Right forelimb (tissue), 1 donor: Measurements from ENCODE around the gene MTRFR.

Experiments
- DNase-seq: peaks from one replicate; pipeline ENCODE4 v3.0.0-alpha.2; 2018

Gene MTRFR

DNA sequence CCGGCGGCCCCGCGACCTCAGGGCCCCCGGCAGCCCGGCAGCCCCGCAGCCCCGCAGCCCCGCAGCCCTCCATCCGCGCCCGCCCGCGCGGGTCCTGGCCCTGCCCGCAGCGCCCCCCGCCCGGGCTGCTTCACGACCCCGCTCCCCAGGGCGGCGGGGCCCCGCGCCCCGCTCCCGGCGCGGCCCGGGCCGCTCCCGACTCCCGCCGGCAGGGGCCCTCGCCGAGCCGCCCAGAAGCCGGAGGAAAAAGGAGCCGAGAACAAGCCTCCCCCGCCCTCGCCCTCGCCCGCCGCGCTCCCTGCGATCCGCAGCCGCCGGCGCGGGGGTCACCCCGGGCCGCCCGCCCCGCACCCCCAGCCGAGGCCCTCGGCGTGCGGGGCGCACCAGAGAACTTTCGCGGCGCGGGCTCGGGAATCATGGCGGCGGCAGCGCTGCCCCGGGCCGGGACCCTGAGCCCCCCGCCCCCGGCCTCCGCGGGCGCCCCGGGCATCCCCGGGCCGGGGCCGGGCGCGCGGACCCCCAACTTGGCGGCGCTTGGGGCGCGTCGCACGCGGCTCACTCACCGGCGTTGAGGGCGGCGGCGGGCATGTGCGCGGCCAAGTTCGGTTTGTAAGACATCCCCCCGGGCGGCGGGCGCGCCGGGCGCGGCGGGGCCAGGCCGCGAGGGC is 37.9 kb downstream of the MTRFR start:
- DNase-seq, result peak; percentile 81

DNA sequence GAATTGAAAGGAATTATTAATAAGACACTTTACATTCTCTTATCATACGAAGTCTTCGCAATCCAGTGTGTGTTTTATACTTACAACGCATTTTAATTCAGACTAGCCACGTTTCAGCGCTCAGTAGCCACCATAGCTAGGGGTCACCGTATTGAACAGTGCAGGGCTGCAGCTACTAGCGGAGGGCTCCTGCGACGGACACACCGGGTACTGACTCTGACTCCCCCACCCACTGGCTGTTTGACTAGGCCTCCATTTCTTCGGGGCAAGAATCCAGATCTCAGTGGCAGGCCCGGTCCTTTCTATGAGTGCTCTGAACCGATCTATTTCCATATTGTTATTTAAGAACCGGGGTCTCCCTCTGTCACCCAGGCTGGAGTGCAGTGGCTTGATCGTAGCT is 39.9 kb downstream of the MTRFR start:
- DNase-seq, result no peak

DNA sequence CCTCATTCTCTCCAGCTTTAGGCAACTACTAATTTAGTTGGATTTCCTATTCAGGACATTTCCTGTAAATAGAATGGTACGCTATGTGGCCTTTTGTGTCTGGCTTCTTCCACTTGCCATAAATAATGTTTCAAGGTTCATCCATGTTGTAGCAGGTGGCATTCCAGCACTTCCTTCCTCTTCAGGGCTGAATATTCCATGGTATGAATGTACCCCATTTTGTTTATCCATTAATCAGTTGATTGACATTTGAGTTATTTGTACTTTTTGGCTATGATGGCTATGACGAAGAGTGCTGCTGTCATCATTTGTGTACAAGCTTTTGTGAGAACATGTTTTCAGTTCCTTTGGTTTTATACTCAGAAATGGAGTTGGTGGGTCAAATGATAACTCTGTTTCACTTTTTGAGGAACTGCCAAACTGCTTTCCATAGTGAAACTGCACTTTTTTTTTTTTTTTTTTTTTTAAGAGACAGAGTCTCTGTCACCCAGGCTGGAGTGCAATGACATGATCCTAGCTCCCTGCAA is 44.9 kb downstream of the MTRFR start:
- no peak for DNase-seq

DNA sequence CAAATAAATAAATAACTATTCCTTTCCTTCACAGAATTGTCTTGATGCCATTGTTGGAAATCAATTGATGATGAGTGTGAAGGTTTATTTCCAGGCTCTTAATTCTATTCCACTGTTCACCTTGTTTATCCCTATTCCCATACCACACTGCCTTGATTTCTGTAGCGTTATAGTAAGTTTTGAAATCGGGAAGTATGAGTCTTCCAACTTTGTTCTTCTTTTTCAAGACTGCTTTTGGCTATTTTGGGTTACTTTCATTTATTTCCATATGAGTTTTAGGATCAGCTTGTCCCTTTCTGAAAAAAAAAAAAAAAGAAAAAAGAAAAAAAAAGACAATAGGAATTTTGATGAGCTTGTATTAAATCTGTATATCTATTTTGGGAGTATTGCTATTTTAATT is 47.7 kb downstream of the MTRFR start:
- DNase-seq, result no peak

DNA sequence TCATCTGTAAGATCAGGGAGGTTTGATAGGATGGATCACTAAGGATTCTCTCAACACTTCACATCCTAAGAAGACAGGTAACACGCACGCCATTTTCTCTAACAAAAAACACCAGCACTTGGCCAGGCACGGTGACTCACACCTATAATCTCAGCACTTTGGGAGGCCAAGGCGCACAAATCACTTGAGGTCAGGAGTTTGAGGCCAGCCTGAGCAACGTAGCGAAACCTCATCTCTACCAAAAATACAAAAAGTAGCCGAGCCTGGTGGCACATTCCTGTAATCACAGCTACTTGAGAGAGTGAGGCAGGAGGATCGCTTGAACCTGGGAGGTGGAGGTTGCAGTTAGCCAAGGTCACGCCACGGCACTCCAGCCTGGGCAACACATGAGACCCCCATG is 48.9 kb downstream of the MTRFR start:
- no peak for DNase-seq

DNA sequence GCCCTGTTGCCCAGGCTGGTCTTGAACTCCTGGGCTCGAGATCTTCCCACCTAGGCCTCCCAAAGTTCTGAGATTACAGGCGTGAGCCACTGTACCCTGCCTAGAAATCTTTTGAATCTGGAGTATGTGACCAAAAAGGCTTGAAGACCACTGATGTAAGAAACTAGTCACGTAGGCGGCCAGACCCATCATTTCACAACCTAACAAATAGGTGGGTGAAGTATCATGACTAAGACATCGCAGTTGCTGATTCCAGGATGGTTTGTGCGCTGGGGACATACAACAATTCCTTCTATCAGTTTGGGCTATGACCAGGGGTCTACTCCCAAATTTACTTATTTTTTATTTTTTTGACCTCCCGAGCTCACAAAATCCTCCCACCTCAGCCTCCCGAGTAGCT is 50.2 kb downstream of the MTRFR start:
- no peak for DNase-seq

DNA sequence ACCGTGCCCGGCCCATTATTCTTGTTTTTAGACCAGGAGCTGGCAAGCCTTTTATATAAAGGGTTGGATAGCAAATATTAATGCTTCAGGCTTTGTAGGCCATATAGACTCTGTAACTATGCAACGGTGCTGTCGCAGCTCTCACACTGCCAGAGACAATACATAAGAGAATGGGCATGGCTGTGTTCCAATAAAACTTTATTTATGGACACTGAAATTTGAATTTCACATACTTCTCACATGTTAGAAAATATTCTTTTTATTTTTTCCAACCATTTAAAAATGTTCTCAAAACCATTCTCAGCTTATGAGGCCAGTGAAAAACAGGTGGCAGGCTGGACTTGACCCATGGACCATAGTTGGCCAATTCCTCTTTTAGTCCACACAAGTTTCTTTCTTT is 51.4 kb downstream of the MTRFR start:
- DNase-seq, result no peak

DNA sequence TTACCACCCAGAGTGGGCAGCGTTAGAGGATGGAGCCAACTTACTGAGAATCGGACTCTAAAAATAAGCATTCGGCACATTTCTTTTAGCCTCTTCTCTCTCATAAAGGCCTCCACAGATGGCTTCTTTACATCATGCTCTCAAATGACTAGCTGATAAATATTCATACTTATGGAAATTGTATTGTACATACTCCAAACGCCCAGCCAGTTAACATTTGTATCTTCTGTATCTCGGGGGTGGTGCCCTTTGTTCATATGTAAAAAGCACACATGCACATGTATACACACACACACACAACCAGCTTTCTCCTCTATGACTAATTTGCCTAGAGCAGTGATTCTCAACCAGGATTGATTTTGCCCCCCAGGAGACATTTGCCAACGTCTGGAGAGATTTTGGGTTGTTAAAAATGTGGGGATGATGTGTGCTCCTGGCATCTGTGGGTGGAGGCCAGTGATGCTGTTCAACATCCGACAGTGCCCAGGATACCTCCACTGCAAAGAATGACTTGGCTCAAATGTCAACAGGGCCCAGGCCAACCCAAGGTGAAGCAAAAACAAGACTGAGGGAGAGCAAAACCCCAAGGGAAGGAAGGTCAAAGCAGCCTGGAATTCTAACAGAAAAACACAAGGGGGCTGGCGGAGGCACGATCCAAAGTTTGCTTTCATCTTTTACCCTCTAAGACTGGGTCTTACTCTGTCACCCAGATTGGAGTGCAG is 53.6 kb downstream of the MTRFR start:
- no peak for DNase-seq

DNA sequence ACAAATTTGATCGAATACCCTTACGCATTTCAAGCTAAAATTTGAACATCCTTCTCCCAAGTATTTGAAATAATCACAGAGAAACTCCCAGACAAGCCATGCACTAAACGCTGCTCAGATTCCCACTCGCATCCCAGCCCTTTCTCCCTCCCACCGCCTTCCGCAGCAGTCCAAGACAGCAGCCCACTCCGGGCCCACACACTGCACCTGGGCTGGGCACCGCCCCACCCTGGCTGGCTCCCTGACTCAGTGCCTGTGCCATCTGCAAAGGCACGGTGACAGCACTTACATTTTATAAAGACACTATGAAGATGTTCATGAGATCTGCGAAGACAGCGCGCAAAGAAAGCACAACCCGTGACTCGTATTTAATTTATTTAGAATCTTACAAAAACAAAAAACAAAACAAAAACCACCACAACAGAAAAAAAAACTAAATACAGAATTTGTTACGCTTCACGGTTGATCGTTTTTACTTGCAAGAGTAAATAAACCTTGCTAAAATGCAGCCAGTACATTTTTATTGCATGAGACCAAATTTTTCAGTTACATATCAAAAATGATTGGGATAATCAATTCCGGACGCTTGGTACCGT is 55.6 kb downstream of the MTRFR start:
- no peak for DNase-seq

DNA sequence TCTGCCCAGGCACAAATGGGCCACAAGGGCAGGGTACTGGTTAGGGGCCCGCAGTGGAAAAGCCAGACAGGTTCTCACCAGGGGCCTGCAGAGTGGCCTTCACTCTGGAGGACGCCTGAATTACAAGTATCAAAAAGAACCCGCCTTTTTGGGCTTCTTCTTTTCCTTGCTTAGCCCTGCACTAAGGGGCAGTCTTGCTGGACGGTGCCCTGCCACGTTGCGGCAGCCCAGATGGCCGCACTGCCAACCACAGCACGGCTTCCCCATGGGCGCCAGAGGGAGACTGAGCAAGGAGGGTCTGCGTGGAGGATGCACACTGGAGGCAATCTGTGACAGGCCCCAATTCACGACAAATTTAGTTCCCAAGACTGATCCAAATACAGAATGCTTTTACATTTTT is 56.7 kb downstream of the MTRFR start:
- no peak for DNase-seq

DNA sequence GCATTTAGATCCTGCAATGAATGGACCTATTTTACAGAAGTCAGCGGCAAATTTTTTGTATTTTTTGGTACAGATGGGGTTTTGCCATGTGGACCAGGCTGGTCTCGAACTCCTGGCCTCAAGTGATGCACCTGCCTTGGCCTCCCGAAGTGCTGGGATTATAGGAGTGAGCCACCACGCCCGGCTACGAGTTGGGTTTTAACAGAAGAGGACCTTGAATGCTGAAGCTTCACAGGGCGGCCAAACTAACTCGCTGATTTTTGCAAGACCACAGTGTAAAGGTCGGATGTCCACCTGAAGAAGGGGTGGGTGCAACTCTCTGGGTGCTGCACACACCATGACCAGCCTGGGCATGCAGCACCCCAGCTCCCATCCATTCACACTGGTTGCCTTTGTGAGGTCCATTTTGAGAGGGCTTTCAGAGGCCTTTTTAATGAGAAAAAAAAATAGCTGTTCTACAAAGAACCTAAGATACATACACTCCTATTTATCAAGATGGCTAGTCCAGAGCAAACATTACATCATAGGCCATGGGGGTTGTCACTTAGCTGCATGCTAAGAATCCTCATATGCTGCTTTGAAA is 60.0 kb downstream of the MTRFR start:
- no peak for DNase-seq

DNA sequence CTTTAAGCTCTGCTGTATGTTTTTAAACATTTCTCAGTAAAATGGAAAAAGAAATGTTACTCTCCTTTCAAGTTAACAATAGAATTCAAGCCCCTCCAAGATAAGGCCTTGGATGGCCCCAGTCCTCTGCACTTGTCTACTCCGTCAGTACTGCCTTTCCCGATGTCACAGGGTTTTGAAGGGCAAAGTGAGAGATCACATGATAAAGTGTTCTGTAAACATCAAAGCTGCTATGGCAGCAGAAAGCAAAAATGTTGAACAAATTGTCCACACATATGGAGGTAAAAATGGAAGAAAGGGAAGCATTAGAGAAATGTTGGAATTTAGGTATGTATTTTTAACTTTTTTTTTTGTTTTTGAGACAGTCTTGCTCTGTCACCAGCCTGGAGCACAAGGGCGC is 71.9 kb downstream of the MTRFR start:
- no peak for DNase-seq

DNA sequence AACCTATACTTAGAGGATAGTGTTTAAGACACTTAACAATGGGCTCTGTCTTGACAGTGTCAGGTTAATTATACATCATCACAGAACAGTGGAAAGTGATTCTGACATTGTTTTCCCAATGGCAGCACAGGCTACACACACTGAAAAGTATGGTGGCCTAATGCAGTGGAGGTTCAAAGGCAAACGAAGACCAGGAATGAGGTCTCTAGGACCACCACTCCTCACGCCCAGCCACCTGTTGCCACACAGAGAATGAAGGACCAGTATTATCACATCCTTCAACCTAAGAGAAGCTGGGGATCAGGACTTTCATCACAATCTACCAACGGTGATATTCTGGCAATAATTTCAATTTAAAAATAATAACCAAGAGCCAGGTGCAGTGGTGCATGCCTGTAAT is 73.0 kb downstream of the MTRFR start:
- DNase-seq, result no peak
